HG03571 (cell line): ENCODE measurements around the gene NOTCH2.
"Not testable (repeated sequence)": the region's sequence is repeated elsewhere in the genome, so short reads cannot be mapped to it uniquely, and the experiment has no call there.

Source experiments
- ATAC-seq: cut with Tn5 transposase; IDR thresholded peaks from one replicate; pipeline ENCODE4 v1.9.1; 2021; ENCODE audit not compliant: unreplicated experiment

NOTCH2 gene

DNA sequence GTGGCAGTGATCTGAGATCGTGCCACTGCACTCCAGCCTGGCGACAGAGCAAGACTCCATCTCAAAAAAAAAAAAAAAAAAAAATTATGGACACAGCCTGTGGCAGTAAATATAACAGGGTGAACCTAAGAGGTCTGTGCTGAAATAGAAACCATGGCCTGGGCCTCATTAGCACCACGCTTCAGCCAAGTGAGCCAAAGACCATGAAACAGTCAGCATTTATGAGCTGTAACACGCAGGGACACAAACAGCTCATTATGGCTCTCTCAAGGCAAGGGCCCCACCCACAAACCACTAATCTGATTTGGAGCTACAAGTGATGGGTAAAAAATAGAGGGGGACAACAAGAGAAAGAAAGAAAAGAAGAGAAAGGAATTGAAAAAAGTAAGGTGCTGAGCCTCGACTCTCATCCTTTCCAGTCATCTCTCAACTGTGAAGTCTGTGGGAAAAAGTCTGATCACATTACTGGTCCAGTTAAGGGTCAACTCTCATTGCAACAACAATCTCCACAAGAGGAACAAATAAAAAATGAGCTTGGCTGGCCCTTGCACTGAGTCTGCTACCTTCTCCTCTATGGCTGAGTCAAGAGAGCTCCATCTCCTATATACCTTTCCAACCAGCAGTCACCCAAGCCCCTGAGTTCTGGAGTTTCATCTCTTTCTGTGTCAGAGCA lies 93.7 kb downstream of the NOTCH2 start:
- ATAC-seq = not testable (repeated sequence)

DNA sequence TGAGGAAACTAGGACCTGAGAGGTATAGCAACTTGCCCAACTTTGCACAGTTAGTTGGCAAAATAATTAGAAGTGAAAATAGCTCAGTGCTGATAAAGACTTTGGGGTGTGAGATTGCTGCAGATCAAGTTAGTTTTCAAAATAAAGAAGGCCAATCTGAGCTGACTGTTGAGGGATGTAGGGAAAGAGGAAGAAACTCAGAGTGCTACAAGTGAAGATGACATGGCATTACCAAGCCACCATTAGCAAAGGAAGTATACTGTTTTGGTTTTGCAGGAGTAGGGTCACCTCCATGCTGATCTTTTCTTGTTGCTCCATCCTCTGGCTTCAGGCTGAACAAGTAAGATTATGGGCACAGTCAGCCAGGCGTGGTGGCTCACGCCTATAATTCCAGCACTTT lies 94.5 kb downstream of the NOTCH2 start:
- no peak for ATAC-seq

GRCh38 chr1:119974013-119974412 lies 95.4 kb downstream of the NOTCH2 start:
- no peak for ATAC-seq

- no peak for ATAC-seq
Observed at GRCh38 chr1:119971710-119972570, 97.5 kb downstream of the NOTCH2 start.

DNA sequence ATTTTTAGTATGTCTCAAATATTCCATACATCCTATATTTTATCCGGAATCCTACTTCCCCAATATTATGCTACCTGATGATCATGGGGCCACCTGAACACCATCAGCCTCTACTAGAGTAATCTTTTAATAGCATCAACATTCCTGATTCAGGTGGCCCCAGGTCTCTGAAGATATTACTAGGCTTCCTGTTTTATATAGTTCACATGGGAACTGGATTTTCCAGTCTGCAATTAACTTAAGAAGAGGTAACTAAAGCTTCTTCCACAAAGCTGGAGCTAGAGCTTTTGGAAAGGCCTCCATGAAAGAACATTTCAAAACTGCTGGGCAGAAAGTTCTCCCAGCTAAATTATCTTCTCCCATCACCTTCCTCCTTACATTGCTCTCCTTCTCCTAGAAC lies 100.9 kb downstream of the NOTCH2 start:
- ATAC-seq = no peak

DNA sequence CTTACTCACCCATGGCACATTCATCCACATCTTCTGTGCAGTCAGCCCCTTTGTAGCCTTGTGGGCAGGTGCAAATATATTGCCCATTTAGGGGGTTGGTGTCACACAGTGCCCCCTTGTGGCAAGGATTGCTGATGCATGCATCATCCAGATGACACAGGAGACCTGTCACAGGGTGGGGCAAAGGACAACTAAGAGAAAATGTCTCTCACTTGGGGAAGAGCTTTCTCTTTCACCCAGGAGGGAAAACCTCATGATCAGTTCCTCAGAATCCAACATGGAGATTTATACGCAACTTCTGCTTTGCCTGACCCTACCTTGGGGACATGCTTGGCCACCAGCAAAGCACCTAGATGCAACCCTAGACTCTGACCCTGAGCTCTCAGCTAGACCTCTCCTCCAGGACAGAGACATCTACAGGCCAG lies 101.4 kb downstream of the NOTCH2 start:
- peak; percentile 51 for ATAC-seq

DNA sequence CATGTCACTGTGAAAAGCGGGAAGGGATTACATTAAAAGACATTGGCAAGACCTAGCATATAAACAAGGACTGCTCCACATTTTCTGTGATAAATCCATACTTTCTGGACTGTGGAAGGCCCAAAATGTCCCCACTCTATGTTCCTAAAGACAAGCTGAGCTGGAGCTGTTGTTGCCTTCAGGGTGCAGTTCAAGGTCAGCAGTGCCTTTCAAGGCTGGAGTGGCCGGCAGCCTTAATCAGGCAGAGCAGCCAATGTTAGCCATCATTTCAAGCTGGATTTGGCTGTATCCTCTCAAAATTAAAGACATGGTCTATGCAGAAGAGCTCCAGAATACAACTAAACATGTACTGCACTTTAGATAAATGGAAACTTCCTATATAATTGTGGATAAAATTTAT lies 102.8 kb downstream of the NOTCH2 start:
- ATAC-seq = no peak

GRCh38 chr1:119966020-119966419 lies 103.4 kb downstream of the NOTCH2 start:
- no peak for ATAC-seq

- no peak for ATAC-seq
Observed at GRCh38 chr1:119964673-119965363, 104.6 kb downstream of the NOTCH2 start.

DNA sequence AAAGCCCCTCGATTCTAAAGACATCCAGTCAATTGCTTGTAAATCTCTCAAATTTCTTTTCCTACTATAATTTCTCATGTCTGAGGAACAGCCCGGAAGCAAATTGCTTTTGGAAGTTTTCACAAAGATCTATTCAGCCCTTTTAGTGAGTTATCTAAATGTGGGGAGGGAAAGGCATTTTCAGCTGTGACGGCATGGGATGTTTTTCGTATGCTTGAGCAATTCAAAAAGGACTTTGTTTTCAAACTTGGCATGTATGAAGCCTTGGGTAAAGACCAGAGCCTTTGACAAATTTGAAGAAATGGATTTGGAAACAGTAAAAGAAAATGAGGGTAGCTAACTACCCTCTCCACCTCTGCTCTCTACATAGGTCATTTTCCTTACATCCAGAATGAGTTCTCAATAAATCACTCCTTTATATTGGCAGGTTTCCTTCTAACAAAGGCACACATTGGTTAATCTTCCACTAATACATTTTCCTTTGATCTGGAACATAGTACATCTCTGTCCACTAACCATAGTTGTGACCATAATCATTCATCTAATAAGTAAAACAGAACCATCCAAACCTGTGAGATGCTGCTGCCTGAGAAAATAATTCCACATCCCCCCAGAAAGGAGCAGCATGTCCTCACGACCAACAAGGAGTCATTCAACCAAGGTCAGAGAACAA lies 107.0 kb downstream of the NOTCH2 start:
- no peak for ATAC-seq

GRCh38 chr1:119960501-119960900 lies 109.0 kb downstream of the NOTCH2 start:
- ATAC-seq = no peak

DNA sequence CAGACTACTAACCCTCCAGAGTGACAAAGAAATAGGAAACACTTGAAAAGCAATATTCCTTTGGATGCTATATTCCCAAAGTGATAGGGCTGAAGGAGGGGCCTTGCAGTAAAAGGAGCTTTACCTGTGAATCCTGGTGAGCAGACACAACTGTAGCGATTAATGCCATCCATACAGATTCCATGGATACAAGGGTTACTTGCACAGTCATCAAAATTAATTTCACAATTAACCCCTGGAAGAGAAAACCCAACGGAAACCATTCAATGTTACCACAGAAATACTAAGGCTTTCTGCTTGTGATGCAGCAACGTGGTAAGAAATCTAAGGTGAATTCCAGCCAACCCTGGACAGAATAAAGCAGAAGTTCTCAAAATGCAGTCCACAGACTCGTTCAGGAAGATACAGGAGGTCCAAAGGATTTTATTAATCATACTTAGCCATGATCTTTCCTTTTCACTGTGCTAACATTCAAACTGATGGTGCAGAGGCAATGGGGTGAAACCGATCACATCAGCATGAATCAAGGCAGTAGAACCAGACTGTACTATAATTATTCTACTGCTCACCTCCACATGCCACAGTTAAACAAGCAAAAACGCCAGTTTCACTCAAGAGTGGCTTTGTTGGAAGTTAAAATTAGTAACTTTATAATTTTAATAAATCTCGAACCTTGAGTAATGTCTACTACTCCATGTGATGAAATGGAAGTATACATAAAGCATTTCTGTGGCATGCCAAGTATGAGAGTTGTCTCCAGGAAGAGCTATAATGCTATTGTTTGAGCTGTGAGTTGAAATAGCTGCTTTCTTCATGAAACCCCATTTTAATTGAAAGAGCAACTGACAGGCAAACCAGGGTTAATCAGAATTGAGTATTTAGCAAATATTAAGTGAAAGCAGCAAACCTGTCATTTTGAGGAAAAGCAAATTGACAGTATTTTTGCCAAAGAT lies 109.9 kb downstream of the NOTCH2 start:
- no peak for ATAC-seq

DNA sequence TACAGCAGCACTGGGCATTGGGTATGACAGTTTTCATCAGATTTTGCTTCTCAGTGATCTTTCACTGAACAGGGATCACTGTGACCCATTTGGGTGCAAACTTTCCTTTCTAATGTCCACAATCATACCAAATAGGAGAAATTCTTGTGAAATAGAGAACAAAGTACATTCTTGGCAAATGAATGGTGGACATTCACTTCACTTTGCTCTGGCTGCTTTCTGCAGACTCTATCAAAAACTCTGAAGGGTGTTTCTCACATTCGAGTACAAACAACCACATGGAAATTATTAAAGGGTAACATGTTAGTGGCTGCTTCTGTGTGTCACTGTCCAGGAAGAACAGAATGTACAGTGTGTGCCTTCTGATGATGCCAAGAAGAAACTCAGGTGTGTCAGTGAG lies 111.2 kb downstream of the NOTCH2 start:
- ATAC-seq = no peak

DNA sequence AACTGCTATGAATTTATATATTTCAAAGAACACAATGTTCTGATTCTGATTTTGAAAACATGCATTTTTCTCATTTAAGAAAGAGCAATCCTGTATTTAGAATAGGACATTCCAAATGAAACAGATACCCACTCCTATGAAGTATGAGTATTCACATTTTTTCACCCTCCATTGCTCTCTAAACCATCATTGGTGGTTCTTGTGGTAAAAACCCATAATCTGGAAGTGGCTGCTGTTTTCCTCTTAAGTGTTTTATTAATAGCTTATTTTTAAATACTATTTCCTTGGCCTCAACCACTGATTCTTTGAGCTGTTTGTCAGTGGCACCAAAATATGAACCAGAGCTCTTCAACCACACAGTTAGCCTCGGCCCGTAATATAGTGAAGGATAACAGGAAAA lies 113.2 kb downstream of the NOTCH2 start:
- no peak for ATAC-seq

DNA sequence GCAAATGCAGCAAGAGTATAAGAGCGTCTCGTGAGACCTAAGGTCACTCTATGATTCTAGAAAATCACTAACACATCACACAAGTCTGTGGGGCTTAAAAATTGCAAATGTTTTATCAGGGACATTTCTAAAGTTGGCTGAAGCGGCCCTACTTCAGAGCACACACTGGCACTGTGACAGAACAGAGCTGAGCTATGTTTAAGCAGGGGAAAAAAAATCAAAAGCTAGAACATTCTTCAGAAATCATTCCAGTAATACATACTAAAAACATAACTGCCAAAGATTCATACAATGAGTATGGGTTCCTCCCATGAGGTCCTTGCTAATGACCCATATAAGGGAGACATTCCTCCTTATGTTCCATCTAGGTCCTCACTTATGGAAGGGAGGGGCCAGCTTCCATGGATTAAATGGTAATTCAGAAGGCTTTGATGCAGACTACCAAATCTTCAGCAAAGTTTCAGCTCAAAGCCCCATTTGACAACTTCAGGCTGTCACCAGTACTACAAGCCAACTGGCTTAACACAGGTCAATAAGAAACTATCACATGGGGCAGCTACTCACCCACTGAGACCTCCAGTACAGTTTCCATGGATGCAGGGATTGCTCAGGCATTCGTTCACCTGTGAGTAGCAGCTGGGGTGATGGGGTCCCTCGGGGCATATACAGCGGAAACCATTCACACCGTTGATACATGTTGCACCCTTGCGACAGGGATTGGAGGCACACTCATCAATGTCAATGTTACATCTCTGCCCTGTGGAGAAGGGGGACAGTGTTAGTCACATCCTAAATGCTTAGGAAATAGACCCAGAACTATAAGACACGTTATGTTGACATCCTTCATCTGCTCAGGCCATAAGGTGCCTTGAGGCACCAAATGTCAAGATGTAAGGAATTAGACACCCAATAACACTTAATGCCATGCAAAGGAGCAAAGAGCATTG lies 114.7 kb downstream of the NOTCH2 start:
- no peak for ATAC-seq

GRCh38 chr1:119953266-119953998 lies 116.0 kb downstream of the NOTCH2 start:
- no peak for ATAC-seq

DNA sequence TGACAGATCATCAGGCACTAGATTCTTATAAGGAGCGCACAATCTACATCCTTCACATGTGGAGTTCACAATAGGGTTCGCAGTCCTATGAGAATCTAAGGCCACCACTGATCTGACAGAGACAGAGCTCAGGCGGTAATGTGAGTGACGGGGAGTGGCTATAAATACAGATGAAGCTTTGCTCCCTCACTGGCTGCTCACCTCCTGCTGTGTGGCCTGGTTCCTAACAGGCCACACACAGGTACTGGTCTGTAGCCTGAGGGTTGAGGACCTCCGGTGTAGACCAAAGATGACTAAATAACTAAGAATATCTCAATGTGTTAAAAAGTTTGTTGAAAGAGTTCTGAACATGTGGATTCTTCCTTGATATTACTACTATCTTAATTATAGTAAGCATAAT lies 117.0 kb downstream of the NOTCH2 start:
- ATAC-seq = no peak
